ENCODE data around the gene MFN2.

The MFN2 gene

DNA sequence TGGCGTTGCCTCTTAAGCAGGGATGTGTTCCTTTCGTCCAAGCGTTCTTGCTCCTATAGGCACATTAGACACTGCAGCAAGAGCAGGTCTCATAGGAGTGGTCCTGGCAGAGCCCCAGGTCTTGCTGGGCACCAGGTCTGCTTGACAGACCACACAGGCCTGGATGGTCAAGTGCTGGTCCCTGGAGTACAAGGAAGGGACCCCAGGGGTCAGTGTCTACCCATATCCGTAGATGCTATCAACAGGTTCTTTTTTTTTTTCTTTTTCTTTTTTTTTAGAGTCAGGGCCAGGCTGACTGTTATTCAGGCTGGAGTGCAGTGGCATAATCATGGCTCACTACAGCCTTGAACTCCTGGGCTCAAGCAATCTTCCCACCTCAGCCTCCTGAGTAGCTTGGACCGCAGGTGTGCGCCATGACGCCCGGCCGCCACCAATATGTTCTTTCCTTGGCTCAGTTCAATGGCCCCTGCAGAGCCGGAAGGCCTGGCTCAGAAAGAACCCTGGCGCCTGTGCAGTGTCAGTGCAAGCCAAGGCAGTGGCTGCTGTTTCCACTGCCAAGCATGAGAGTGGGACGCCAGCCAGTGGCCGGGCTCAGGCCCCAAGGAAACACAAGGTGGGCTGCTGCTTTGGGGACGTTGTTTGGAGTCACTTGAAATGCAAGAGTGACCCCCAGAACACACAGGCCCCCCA is 72.9 kb downstream of the MFN2 start:
- DNase-seq, result no peak

DNA sequence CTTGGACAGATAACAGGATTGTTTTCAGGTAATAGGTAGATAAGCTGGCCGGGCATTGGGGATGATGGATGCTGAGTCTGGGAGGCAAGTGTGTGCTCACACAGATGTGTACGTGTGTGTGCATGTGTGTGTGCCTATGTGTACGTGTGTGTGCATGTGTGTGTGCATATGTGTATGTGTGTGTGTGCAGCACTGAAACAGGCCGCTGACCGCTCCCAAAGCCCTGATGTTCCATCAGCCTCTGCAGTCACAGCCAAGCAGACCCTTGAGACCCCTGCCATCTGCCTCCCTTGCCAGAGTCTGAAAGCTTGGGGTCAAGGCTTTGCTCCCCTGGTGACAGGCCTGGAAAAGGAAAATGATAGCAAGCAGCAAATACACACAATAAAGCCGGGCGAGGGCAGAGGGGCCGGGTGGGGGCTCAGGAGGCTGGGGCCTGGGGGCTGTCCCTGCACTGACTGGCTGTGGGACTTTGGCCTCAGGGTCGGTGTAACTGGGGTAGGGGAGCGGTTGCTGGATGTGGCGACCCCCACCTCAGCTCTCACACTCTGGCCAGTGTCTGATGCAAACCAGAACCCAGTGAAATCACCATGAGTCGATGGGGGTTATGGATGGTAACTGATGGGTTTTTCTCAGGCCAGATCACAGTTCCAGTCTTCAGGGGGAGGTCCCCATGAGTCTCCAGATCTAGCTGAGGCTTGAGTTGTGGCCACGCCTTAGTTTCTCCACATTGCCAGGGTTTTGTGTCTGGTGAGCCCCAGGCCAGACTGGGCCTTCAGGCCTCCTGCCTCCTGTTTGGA is 73.7 kb downstream of the MFN2 start:
- DNase-seq, result no peak

DNA sequence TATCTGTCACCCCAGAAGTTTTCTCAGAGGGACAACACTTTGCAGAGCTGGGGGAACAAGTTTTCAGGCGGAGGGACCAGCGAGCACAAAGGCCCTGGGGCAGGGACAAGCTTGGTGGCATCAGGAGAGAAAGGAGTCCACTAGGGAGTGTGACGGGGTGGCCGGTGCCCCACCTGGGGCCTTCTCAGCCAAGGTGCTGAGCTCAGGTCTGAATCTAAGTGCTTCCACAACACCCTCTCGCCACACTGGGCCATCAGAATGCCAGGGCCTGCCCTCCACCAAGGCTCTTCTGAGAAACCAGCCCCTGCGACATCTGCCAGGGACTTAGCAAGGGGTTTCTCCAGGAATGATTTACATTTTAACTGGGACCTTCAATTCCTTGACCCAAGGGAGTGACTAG is 75.0 kb downstream of the MFN2 start:
- no peak for DNase-seq

DNA sequence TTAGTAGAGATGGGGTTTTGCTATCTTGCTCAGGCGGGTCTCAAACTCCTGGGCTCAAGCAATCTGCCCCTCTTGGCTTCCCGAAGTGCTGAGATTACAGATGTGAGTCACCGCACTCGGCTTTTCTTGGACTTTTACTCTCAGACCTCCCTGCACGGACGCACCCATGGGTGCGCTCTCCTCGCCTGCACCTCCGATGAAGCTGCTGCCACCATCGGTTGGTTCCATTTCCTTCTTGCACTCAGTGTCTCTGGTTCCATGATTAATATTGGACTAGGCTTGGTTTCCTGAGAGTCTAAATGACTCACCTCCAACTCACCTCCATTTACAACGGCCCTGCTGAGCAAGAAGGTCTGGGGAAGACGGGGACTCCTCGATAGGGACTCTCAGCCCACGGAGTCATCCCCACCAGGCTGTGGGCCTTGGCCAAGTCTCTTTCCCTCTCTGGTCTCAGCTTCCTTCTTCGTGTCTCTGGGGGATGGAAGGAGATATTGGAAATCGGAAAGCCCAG is 76.1 kb downstream of the MFN2 start:
- DNase-seq, result no peak

DNA sequence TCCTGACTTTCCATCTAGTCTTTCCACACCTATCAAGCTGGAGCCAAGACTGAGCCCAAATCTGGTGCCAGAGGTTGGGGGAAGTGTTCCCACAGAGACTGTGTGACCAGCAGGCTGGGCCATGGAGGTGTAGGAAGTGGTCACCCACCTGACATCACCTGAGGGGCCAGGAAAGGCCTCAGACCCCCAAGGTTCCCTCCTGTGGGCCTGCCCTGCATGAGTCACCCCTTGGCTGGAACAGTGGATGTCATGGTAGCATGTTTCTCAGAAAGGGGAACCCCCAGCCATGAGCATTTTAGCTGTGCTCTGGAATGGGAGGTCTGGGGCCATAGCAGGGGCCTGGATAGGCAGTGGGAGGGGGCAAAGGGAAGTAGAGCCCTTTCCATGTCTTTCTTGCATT is 77.1 kb downstream of the MFN2 start:
- no peak for DNase-seq

DNA sequence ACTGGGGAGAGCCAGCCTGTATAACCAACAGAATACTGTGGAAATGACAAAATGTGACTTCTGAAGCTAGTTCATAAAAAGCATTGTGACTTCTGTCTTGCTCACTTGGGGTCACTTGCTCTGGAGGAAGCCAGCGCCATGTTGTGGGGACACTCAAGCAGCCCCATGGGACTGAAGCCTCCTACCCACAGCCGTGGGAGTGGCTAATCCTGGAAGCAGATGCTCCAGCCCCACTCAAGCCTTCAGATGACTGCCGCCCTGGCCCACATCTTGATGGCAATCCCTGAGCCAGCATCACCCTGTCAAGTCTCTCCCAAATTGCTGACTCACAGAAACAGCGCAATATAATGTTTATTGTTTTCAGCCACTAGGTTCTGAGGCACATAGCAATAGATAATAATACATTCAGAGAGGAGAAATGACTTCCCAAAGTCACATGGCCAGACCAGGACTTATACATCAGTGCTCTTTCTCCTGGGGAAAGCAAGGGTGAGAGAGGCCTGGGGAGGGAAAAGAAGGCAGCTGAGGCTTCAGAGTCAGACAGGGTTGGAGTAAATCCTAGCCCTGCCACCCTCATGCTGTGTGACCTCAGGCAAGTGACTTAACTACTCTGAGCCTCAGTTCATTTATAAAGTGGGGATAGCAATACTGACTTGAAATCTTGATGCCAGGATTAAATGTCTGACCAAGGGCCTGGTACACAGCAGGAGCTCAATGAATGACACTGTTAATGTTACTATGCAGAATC is 77.9 kb downstream of the MFN2 start:
- DNase-seq, result no peak

DNA sequence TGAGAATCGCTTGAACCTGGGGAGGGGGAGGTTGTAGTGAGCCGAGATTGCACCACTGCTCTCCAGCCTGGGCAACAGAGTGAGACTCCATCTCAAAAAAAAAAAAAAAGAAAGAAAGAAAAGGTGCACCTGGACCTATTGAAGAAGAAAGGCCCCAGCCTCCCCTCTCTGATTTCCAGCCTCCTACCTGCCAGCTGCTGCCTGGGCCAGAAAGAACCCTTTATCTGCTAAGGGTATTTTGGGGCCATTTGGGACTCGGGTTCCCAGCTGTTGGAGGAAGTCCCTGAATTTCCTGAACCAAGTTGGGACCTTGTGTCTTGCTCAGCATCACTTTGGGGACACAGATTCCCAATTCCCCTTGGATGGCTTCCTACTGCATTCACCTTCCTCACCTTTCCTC is 79.0 kb downstream of the MFN2 start:
- no peak for DNase-seq

DNA sequence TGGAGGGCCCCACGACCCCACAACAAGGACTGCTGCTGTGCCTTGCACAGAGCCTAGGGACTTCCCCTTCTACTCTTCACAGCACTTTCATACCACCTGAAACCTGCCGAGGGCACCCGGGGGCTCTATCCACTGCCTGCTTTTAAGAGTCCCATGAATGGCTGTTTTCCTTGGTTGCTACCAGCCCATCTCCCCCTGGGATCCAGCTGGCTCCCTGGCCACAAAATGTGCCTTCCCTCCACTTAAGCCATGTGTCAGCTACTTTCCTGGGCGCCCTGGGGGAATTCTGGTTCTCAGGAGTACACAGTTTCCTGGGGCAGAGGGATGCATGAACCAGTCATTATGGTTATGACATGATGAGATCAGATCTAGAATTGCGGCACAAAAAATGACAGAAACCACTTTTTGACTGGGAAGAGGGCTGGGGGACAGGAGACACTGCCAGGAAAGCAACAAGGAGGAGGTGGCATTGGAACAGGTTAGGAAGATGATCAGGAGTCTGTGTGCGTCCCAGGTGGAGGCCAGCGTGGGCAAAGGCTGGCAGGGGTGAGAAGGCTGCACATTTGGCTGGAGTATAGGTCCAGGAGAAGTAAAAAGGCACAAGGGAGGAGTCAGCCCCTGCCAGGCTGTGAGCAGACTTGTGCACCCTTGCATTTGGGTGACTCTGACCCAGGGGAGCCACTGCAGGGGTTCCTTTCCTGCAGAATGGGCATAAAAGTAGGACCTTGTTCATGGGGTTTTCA is 79.6 kb downstream of the MFN2 start:
- DNase-seq, result no peak

DNA sequence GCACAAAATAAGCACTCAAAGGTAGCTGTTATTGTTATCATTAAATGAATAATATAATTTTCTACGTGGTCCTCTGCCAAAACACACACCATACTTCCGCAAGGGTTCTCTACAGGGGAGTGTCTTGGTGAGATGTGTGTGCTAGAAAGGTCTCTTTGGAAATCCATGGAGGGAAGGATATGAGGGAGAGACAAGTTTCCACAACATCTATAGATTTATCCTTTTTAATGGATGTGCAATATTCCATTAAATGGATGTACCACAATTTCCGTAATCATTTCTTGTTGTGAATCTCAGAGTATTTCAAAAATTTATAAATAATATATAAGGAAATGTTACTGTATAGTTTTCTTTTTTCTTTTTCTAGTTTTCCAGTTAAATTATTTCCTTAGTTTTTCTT is 80.3 kb downstream of the MFN2 start:
- DNase-seq, result no peak

Measured in DMS153 (cell line).